Neuronal stem cell (in vitro differentiated cells): ENCODE results near the gene TMEM236.

Experiments
- DNase-seq: peaks from one replicate; pipeline ENCODE4 v3.0.0-alpha.2; 2013; ENCODE audit warnings: low spot score
- H2AFZ ChIP-seq: one replicate; pipeline ENCODE4 v1.6.1; 2013; ENCODE audit warnings: mild to moderate bottlenecking, low read length, inconsistent platforms
- H2AK5ac ChIP-seq: 2 replicates; pipeline ENCODE4 v1.6.1; 2013; ENCODE audit warnings: low read depth, mild to moderate bottlenecking, inconsistent platforms, low read length, moderate library complexity, mixed read lengths
- H2BK120ac ChIP-seq: 2 replicates; pipeline ENCODE4 v1.6.1; 2013; ENCODE audit warnings: low read depth, mild to moderate bottlenecking, inconsistent platforms, low read length, moderate library complexity, mixed read lengths
- H2BK12ac ChIP-seq: one replicate; pipeline ENCODE4 v1.6.1; 2013; ENCODE audit warnings: low read length, inconsistent platforms
- H2BK15ac ChIP-seq: 2 replicates; pipeline ENCODE4 v1.6.1; 2013; ENCODE audit warnings: mild to moderate bottlenecking, low read length, inconsistent platforms, mixed read lengths
- H2BK5ac ChIP-seq: one replicate; pipeline ENCODE4 v1.6.1; 2013; ENCODE audit warnings: inconsistent platforms, mild to moderate bottlenecking, low read length, moderate library complexity
- H3K14ac ChIP-seq: one replicate; pipeline ENCODE4 v1.6.1; 2013; ENCODE audit warnings: low read length, inconsistent platforms
- H3K18ac ChIP-seq: 2 replicates; pipeline ENCODE4 v1.6.1; 2013; ENCODE audit warnings: low read length, inconsistent platforms
- H3K23ac ChIP-seq: 2 replicates; pipeline ENCODE4 v1.6.1; 2013; ENCODE audit warnings: low read depth, mild to moderate bottlenecking, mixed read lengths, low read length, inconsistent platforms; ENCODE audit not compliant: poor library complexity
- H3K27ac ChIP-seq: replicated peaks from 3 replicates; pipeline ENCODE4 v1.5.1; 2013; ENCODE audit warnings: low read length, inconsistent platforms
- H3K27me3 ChIP-seq, 3 experiments: 2 replicates each; pipeline ENCODE4 v1.6.1; 2013; ENCODE audit warnings: low read length in 3 of 3, mild to moderate bottlenecking in 2 of 3, inconsistent platforms in 1 of 3, low read depth in 1 of 3, mixed read lengths in 1 of 3, moderate library complexity in 1 of 3; ENCODE audit not compliant: control insufficient read depth in 3 of 3, insufficient read depth in 3 of 3
- H3K36me3 ChIP-seq, 2 donors: replicated peaks in 1 of 2; 2 replicates each; pipeline ENCODE4 v1.6.1; 2013; ENCODE audit warnings: low read length in 2 of 2; ENCODE audit not compliant: control insufficient read depth in 2 of 2, insufficient read depth in 2 of 2
- H3K4ac ChIP-seq: 2 replicates; pipeline ENCODE4 v1.6.1; 2013; ENCODE audit warnings: inconsistent platforms, mild to moderate bottlenecking, low read length, moderate library complexity
- H3K4me1 ChIP-seq, 2 donors: 1 replicate in 1 of 2; 2 replicates in 1 of 2; pipeline ENCODE4 v1.6.1; 2013; ENCODE audit warnings: low read length in 2 of 2, low read depth in 1 of 2; ENCODE audit not compliant: control insufficient read depth in 2 of 2, insufficient read depth in 1 of 2
- H3K4me2 ChIP-seq: one replicate; pipeline ENCODE4 v1.6.1; 2013; ENCODE audit warnings: mild to moderate bottlenecking, low read length, inconsistent platforms; ENCODE audit not compliant: insufficient read depth, poor library complexity, severe bottlenecking
- H3K4me3 ChIP-seq, 2 donors: 2 replicates each; pipeline ENCODE4 v1.5.1; 2013; ENCODE audit warnings: low read length in 2 of 2, mild to moderate bottlenecking in 2 of 2, inconsistent platforms in 1 of 2, moderate library complexity in 1 of 2
- H3K79me1 ChIP-seq: one replicate; pipeline ENCODE4 v1.6.1; 2013; ENCODE audit warnings: low read depth, mild to moderate bottlenecking, inconsistent platforms, low read length, moderate library complexity
- H3K9ac ChIP-seq: one replicate; pipeline ENCODE4 v1.6.1; 2013; ENCODE audit warnings: mild to moderate bottlenecking, low read depth, low read length, inconsistent platforms; ENCODE audit not compliant: poor library complexity
- H3K9me3 ChIP-seq, 2 donors: replicated peaks in 1 of 2; 2 replicates each; pipeline versions ENCODE3 to v1.6.1; 2013; ENCODE audit warnings: low read length in 2 of 2, mild to moderate bottlenecking in 2 of 2, inconsistent platforms in 1 of 2, low read depth in 1 of 2, mixed read lengths in 1 of 2, moderate library complexity in 1 of 2; ENCODE audit not compliant: control insufficient read depth in 2 of 2, insufficient read depth in 1 of 2
- H4K8ac ChIP-seq: one replicate; pipeline ENCODE4 v1.6.1; 2013; ENCODE audit warnings: low read depth, mild to moderate bottlenecking, inconsistent platforms, low read length, moderate library complexity
- H4K91ac ChIP-seq: one replicate; pipeline ENCODE4 v1.6.1; 2013; ENCODE audit warnings: low read length, low read depth, mild to moderate bottlenecking, inconsistent platforms; ENCODE audit not compliant: poor library complexity
- WGBS, 2 donors: extraction: QIAGEN DNeasy Blood & Tissue Kit; methylation state at CpG; one replicate each; pipeline ENCODE4 v1.1.7; 2013; ENCODE audit warnings: missing lambda C conversion rate in 2 of 2, mixed read lengths in 1 of 2; ENCODE audit not compliant: insufficient read length in 2 of 2, insufficient replicate concordance in 1 of 2; ENCODE audit errors: extremely low coverage in 2 of 2; 5-methylcytosine and 5-hydroxymethylcytosine counted together

The TMEM236 gene

GRCh38 chr10:17781856-17782255, 29.9 kb downstream of the TMEM236 start:
- H3K36me3 ChIP-seq = no peaks in the 10 kb centered on the region
- no peak overlapping the region for H3K18ac ChIP-seq
- no peak overlapping the region for H3K14ac ChIP-seq
- H2BK120ac ChIP-seq = no peak overlapping the region
- no peak overlapping the region for H3K4me3 ChIP-seq
- no peak overlapping the region for H2BK5ac ChIP-seq
- no peak overlapping the region for H3K23ac ChIP-seq
- no peak overlapping the region for H4K8ac ChIP-seq
- H3K4me1 ChIP-seq = no peaks in the 10 kb centered on the region
- no peak overlapping the region for H2BK12ac ChIP-seq
- no peak overlapping the region for H3K27ac ChIP-seq
- no peak overlapping the region for H2BK15ac ChIP-seq
- H3K27me3 ChIP-seq = peaks cover 0 to 3% (median 0%) of the 10 kb centered on the region in 3 experiments
- H2AK5ac ChIP-seq = no peak overlapping the region
- H3K9me3 ChIP-seq = no peaks in the 10 kb centered on the region
- no CpG with 5 or more reads among the region's 2 CpGs for WGBS, 2 donors
- no peak overlapping the region for H2AFZ ChIP-seq
- H4K91ac ChIP-seq = no peak overlapping the region
- H3K4me2 ChIP-seq = no peak overlapping the region
- H3K9ac ChIP-seq = no peak overlapping the region
- no peaks in the 10 kb centered on the region for H3K79me1 ChIP-seq
- DNase-seq = no peak
- H3K4ac ChIP-seq = no peak overlapping the region

- Histone ChIP-seq H3K4me2 (no peak overlapping the region), H2AFZ (no peak overlapping the region), H3K4me3 (no peak overlapping the region), H3K79me1 (no peaks in the 10 kb centered on the region), H2BK5ac (no peak overlapping the region), H2BK12ac (no peak overlapping the region), H3K9me3 (no peaks in the 10 kb centered on the region), H3K27ac (no peak overlapping the region), H3K36me3 (no peaks in the 10 kb centered on the region), H3K18ac (no peak overlapping the region), H3K23ac (no peak overlapping the region), H3K4me1 (peaks cover 0 to 2% of the 10 kb centered on the region in 2 donors), H3K14ac (no peak overlapping the region), H2AK5ac (no peak overlapping the region), H3K4ac (no peak overlapping the region), H2BK15ac (no peak overlapping the region), H4K91ac (no peak overlapping the region), H3K9ac (no peak overlapping the region), H2BK120ac (no peak overlapping the region), H3K27me3 (peaks cover 0 to 3% (median 0%) of the 10 kb centered on the region in 3 experiments), H4K8ac (no peak overlapping the region)
- no CpG with 5 or more reads among the region's 16 CpGs for WGBS, 2 donors
- no peak for DNase-seq
Observed at GRCh38 chr10:17782921-17783665, 31.1 kb downstream of the TMEM236 start.

GRCh38 chr10:17783751-17784150, 31.8 kb downstream of the TMEM236 start:
- Histone ChIP-seq H3K14ac (no peak overlapping the region), H3K4me2 (no peak overlapping the region), H2AFZ (no peak overlapping the region), H2AK5ac (no peak overlapping the region), H2BK120ac (no peak overlapping the region), H3K27me3 (peaks cover 0 to 3% (median 0%) of the 10 kb centered on the region in 3 experiments), H3K9ac (no peak overlapping the region), H3K18ac (no peak overlapping the region), H3K4me3 (no peak overlapping the region), H3K79me1 (no peaks in the 10 kb centered on the region), H2BK12ac (no peak overlapping the region), H3K4me1 (peaks cover 0 to 2% of the 10 kb centered on the region in 2 donors), H4K8ac (no peak overlapping the region), H3K23ac (no peak overlapping the region), H2BK5ac (no peak overlapping the region), H3K9me3 (no peaks in the 10 kb centered on the region), H3K36me3 (no peaks in the 10 kb centered on the region), H3K4ac (no peak overlapping the region), H2BK15ac (no peak overlapping the region), H4K91ac (no peak overlapping the region), H3K27ac (no peak overlapping the region)
- DNase-seq = no peak
- WGBS, 2 donors = no CpG with 5 or more reads among the region's 1 CpG

- H3K36me3 ChIP-seq = no peaks in the 10 kb centered on the region
- no peaks in the 10 kb centered on the region for H3K79me1 ChIP-seq
- H3K14ac ChIP-seq = no peak overlapping the region
- no peak overlapping the region for H4K91ac ChIP-seq
- no peak overlapping the region for H2AK5ac ChIP-seq
- no peak overlapping the region for H3K4me2 ChIP-seq
- no peak overlapping the region for H3K4ac ChIP-seq
- H2BK12ac ChIP-seq = no peak overlapping the region
- peaks cover 0 to 2% of the 10 kb centered on the region in 2 donors for H3K4me1 ChIP-seq
- peaks cover 0 to 3% (median 0%) of the 10 kb centered on the region in 3 experiments for H3K27me3 ChIP-seq
- DNase-seq = no peak
- no peaks in the 10 kb centered on the region for H3K9me3 ChIP-seq
- H3K23ac ChIP-seq = no peak overlapping the region
- H2AFZ ChIP-seq = no peak overlapping the region
- H2BK5ac ChIP-seq = no peak overlapping the region
- no peak overlapping the region for H3K9ac ChIP-seq
- no peak overlapping the region for H4K8ac ChIP-seq
- H3K4me3 ChIP-seq = no peak overlapping the region
- H2BK15ac ChIP-seq = no peak overlapping the region
- no peak overlapping the region for H3K18ac ChIP-seq
- H3K27ac ChIP-seq = no peak overlapping the region
- WGBS, 2 donors = no CpG with 5 or more reads among the region's 3 CpGs
- no peak overlapping the region for H2BK120ac ChIP-seq
Observed at GRCh38 chr10:17784688-17785087, 32.7 kb downstream of the TMEM236 start.
